Right lung (tissue), 5 donors: ENCODE results near the gene TNNC1. TPM values are rescaled to one million over a fixed set of nuclear protein-coding genes. Genes with fewer than 3 reads are reported as not detected.

Source experiments
- DNase-seq, 2 donors: peaks; one replicate each; pipeline ENCODE4 v3.0.0-alpha.2; 2013
- polyA plus RNA-seq, 5 donors: library from polyadenylated mRNA; unstranded; fragments of 120-200 nt; gene quantifications; one replicate each; pipeline versions ENCODE4 v1.2.1 to v1.2.3, GENCODE V29; 2013; ENCODE audit warnings: inconsistent platforms in 1 of 5, low replicate concordance in 1 of 5; ENCODE audit not compliant: insufficient read length in 5 of 5, insufficient read depth in 1 of 5

TNNC1 gene
- polyA plus RNA-seq, 5 donors = 21.0 to 78.6 (median 31.2) TPM

- DNase-seq = no peak
Measured at GRCh38 chr3:52443791-52444687, 9.8 kb downstream of the TNNC1 start.

GRCh38 chr3:52443268-52443610, 10.6 kb downstream of the TNNC1 start:
- DNase-seq = no peak

GRCh38 chr3:52442409-52443267, 11.2 kb downstream of the TNNC1 start:
- no peak for DNase-seq

- DNase-seq = no peak
Measured at GRCh38 chr3:52441772-52442332, 12.0 kb downstream of the TNNC1 start.

- DNase-seq = no peak
Measured at GRCh38 chr3:52441091-52441771, 12.6 kb downstream of the TNNC1 start.

- DNase-seq = no peak
Measured at GRCh38 chr3:52440671-52441070, 13.2 kb downstream of the TNNC1 start.

- DNase-seq = no peak
Measured at GRCh38 chr3:52440249-52440551, 13.6 kb downstream of the TNNC1 start.

- no peak for DNase-seq
Measured at GRCh38 chr3:52439426-52440248, 14.2 kb downstream of the TNNC1 start.

- no peak for DNase-seq
Measured at GRCh38 chr3:52438579-52439425, 15.0 kb downstream of the TNNC1 start.

- no peak for DNase-seq
Measured at GRCh38 chr3:52438104-52438376, 15.8 kb downstream of the TNNC1 start.

- DNase-seq = no peak
Measured at GRCh38 chr3:52437326-52438103, 16.3 kb downstream of the TNNC1 start.

GRCh38 chr3:52436500-52437149, 17.2 kb downstream of the TNNC1 start:
- DNase-seq = peak; percentile 64 to 71

- DNase-seq = no peak
Measured at GRCh38 chr3:52435246-52436101, 18.4 kb downstream of the TNNC1 start.

- DNase-seq = no peak
Measured at GRCh38 chr3:52434491-52435115, 19.2 kb downstream of the TNNC1 start.

GRCh38 chr3:52433996-52434479, 19.8 kb downstream of the TNNC1 start:
- no peak for DNase-seq

- no peak for DNase-seq
Measured at GRCh38 chr3:52433328-52433995, 20.4 kb downstream of the TNNC1 start.

- DNase-seq = no peak
Measured at GRCh38 chr3:52432691-52433141, 21.1 kb downstream of the TNNC1 start.
